GM18870 (cell line): ENCODE data around the gene SNX4.
"Not testable (repeated sequence)": the region's sequence is repeated elsewhere in the genome, so short reads cannot be mapped to it uniquely, and the experiment has no call there.

Source experiments
- ATAC-seq: cut with Tn5 transposase; IDR thresholded peaks from one replicate; pipeline ENCODE4 v1.9.1; 2021; ENCODE audit warnings: moderate library complexity; ENCODE audit not compliant: unreplicated experiment

The SNX4 gene

DNA sequence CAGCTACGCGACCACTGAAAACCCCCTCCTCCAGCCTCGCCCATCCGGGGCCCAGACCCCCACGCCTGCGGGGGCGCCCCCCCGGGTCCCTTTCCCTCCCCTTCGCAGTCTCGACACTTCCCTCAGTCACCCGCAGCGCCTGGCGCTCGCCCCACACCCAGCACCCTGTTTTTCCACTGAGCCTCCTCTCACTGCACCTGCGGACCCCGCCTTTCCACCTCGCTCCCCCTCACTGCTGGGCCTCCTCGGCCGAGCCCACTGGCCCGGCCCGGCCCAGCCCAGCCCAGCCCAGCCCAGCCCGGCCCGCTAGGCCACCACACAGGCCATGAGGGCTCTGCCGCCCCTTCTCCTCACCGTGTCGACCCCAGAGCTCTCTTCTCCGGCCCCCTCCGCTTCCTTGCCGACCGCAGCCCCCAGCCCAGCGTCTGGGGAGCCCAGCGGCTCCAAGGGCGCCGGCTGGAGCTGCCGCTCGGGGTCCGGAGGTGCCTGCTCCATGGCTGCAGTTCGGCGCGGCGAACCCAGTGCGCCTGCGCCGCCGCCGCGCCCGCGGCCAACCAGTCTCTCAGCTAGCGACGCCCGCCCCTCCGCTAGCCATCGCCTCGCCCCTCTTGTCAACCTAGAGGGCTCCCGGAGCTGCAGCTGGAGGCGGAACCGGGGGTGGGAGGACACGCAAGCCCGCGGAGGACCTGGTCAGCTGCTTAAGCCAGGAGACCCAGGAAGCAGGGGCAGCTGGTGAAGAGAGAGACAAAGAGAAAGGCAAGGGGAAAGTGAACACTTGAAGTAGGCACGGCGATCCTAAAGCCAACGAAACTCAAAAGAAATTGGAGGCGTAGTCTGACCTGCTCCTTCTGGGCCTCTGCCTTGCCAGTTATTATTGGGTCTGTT lies at the start of gene SNX4:
Gene SNX4, minus strand, starts transcription at position 525 of the 885 bp plus-strand sequence. Its CDS starts 30 bp downstream, at position 495.
- no peak for ATAC-seq

DNA sequence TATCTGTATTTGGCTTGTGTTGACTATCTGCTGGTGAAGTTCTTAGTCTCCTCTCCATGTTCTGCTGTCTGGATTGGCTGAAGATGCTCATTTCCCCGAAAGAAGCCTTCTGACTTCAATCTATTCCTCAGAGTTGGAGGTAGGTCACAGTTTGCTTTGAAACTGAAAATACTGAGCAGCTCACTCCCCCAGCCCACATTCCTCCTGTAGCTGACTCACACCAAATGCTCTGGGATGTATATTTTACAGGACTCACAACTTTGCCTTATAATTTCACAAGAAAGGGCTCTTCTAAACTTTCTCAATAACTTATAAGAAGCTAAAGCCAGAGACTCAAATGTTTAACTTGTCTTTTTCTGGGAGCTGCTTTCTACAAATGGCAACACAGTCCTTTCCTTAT lies 36.3 kb upstream of the SNX4 start:
- no peak for ATAC-seq

DNA sequence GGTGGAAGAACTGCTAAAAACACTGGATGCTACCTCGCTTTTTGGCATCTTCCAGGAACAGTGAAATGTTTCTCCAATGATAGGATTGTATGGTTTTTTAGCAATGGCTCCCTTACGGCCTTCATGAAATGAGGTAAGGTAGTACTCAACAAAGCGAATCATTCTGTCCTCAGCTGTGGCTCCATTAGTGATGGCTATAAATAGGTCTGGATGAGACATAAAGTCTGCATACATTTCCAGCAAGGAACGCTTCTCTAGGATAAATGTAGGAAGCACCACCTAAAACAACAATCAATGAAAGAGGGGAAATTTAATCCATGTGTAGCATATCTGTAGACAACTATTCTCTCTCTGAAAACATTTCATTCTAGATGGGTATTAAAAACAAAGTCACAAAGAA lies 32.4 kb upstream of the SNX4 start:
- no peak for ATAC-seq

DNA sequence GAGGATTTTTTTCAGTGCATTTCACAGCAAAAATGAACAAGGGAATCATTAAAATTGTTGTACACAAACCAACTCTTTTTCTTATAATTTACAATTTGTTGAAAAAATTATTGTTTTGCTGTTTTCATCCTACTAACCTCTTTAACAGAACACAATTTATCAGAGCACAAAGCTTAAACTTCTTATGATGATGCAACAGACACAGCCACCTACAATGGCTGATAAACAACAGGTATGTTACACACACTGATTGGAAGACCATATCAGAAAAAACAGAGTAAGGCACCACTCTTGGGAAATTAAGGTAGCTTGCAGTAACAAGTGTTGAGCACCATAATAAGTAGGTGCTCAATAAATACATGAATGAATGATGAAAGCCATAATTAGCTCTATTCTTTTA lies 8.9 kb upstream of the SNX4 start:
- ATAC-seq, result no peak

DNA sequence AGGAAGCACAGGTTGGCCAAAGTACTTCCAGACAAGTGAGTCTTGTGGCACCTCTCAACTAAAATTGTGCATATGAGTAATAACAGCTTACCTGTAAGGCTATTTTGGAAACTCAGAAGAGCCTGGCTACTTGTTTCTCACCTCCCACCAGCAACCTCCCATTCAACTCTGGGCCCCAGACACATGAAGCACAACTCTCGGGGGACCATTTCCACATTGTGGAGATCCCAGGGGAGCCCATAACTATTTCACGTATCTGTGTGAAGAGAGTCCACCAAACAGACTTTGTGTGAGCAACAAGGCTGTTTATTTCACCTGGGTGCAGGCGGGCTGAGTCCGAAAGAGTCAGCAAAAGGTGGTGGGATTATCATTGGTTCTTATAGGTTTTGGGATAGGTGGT lies 5.2 kb upstream of the SNX4 start:
- ATAC-seq, result no peak

DNA sequence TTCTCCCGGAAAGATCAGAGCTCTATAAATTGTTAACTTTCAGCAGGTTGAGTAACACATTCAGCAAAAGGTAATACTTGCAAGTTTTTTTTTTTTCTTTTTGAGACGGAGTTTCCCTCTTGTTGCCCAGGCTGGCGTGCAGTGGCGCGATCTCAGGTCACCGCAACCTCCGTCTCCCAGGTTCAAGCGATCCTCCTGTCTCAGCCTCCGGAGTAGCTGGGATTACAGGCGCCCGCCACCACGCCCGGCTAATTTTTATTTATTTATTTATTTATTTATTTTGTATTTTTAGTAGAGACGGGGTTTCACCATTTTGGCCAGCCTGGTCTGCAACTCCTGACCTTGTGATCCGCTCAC lies 539 bp upstream of the SNX4 start:
- not testable (repeated sequence) for ATAC-seq

DNA sequence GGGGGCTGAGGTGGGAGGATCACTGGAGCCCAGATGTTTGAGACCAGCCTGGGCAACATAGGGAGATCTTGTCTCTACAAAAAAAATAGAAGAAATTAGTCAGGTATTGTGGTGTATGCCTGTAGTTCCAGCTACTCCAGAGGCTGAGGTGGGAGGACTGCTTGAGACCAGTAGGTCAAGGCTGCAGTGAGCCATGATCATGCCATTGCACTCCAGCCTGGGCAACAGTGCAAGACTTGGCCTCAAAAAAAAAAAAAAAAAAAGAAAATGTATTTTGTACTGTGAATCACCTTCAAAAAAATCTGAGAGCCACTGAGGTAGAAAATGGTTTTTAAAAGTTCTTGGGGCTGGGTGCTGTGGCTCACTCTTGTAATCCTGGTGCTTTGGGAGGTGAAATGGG lies 4.6 kb downstream of the SNX4 start:
- no peak for ATAC-seq

DNA sequence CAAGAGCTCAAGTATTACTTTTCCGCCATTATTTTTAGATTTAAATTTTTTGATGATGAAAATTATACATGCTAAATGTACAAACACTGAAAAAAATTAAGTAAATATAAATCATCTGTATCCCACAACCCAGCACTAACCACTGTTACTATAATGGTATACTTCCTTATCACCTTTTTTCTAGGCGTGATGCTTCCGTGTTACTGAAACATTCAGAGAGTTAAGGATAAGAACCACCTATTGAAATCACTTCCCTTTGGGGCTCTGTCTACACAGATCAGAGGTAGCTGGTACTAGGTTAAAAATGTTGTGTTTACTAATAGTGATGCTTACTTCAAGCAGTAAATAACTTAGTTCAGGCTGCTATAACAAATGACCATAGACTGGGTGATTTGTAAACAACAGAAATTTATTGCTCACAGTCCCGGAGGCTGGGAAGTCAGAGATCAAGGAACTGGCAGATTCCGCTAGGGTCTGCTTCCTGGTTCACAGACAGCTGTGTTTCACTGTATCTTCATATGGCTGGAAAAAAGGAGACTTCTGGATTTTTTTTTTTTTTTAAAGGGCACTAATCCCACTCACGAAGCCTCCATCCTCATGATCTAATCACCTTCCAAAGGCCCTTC lies 6.4 kb downstream of the SNX4 start:
- ATAC-seq, result no peak

DNA sequence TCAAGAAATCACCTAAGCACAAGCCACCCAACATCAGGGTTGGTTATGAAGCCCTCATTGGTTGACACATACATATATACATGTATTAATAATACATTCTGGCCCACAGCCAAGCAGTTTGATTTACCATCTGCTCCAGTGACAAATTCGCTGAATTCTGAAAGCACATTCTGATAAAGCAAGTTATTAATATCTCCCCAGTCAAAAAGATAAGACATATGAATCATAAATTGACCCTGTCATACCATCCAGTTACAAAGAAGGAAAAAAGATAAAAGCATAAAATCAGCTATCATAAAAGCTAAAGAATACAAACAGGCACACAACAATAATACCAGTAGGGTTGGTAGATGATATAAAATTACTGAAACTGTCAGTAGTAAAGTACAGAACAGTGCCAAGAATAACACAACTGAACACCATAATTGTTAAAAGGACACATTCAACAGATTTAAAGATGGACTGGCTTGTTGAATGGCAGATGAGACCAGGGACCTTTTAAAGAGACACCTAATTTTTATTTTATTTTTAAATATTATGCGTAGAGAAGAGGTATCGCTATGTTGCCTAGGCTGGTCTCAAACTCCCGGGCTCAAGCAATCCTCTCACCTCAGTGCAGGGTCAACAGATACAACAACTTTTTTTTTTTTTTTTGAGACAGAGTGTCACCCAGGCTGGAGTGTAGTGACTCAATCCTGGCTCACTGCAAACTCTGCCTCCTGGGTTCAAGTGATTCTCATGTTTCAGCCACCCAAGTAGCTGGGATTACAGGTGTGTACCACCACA lies 7.7 kb downstream of the SNX4 start:
- no peak for ATAC-seq

DNA sequence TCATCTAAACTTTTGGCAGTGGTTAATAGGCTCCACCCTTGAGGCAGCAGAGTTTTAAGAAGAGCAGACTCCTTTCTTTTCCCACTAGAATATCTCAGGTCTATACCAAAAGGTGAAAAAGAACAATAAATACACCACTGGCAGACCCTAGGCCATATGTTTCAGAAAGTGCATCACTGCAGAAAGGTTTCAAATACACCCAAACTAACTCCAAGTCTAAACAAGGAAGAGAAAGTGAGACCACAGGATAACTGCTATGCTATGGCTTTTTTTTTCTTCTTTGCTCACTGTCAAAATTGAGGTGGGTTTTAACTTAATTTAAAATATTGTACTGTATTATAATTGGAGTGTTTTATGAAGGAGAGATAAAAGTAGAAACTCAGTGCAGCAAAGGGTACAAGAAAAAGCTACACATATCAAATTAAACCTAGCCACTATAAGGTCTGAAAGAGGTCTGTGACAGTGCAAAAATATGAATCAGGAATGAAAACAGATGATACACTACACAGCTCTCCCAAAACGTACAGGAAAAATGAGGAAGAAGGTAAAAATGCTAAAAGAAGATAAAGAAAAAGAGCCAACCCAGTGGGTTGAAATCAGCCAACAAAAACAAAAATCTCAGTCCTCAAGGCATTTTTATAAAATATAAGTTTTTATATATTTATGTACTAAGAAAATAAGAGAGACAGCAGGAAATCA lies 8.4 kb downstream of the SNX4 start:
- no peak for ATAC-seq

DNA sequence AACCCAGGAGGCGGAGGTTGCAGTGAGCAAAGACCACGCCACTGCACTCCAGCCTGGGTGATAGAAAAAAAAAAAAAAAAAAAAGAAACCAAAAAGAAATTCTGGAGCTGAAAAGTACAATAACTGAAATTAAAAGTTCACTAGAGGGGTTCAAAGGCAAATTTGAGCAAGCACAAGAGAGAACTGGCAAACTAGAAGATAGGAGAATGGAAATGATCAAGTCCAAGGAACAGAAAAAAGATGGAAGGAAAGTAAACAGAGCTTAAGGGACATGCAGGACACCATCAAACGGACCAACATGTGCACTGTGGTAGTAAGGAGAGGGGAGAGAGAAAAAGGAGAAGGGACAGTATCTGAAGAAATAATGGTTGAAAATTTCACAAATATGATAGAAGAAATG lies 12.9 kb downstream of the SNX4 start:
- ATAC-seq, result no peak

DNA sequence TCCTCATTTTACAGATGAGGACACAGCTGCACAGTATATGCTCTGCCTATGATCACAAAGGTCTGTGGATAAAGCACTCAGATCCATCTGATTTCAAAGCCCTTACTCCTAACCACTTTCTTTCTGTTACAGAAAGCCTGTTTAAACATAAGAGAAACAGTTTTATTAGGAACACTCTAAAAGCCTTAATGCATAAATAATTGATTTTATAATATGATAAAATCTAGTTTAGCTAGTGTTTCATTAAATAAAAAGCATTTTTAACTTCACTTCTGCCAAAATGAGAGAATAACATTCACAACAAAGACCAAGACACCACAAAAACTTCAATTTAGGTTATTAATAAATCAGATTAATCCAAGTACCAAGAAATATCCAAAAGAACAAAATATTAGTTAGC lies 21.4 kb downstream of the SNX4 start:
- no peak for ATAC-seq

DNA sequence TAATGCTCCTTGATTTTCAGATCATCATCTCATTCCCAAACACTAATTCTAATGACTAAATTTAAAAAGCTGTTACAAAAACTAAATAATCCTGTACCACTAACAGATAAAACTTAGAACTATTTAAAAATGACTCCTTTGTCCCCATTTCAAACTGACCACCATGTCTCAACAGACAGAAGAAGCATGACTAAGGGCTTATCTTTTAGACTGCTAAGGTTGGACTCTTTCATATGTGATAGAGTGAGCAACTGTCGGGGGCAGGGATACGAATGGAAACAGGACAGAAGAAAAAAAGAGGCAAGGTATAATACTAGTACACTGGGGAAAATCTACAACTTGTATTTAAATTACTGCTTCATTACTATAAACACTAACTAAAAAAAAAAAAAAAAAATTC lies 23.3 kb downstream of the SNX4 start:
- no peak for ATAC-seq

DNA sequence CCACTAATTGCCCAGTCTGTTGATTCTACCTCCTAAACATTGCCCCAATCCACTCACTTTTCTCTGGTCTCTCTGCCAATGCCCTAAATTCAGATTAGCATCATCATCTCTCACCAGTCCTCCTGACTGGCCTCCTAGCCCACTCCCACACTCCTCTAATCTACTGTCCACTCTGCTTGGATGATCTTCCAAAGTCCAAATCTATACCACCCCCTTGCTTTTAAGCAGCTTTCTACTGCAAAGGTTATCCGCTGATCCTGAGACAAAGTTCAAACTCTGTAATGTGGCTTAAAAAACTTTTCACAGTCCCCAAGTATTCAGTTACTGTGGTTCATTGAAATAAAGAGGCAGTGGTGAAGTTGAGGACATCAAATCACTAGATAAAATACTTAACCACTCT lies 37.6 kb downstream of the SNX4 start:
- ATAC-seq, result no peak

DNA sequence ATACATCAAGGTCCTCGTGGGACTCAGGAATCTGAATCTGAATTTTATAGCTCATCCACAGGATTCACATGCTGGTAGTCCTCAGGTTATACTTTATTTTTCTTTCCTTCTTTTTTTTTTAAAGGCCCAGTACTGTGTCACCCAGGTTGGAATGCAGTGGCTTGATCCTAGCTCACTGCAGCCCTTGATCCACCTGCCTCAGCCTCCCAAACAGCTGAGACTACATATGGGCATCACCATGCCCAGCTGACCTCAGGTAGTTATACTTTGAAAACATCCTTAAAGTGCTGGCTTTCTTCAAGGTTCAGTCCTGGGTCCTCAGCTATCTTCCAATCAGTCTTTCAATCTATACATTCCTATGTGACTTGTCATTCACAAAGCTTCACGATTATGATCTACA lies 38.2 kb downstream of the SNX4 start:
- no peak for ATAC-seq

DNA sequence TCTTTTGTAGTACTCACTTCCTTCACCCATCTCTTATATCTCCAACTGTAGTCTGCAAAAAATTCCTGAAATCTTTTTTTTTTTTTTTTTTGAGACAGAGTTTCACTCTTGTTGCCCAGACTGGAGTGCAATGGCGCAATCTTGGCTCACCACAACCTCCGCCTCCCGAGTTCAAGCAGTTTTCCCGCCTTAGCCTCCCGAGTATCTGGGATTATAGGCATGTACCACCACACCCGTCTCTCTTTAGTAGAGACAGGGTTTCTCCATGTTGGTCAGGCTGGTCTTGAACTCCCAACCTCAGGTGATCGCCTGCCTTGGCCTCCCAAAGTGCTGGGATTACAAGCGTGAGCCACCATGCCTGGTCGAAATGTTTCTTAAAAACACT lies 38.6 kb downstream of the SNX4 start:
- ATAC-seq, result not testable (repeated sequence)

DNA sequence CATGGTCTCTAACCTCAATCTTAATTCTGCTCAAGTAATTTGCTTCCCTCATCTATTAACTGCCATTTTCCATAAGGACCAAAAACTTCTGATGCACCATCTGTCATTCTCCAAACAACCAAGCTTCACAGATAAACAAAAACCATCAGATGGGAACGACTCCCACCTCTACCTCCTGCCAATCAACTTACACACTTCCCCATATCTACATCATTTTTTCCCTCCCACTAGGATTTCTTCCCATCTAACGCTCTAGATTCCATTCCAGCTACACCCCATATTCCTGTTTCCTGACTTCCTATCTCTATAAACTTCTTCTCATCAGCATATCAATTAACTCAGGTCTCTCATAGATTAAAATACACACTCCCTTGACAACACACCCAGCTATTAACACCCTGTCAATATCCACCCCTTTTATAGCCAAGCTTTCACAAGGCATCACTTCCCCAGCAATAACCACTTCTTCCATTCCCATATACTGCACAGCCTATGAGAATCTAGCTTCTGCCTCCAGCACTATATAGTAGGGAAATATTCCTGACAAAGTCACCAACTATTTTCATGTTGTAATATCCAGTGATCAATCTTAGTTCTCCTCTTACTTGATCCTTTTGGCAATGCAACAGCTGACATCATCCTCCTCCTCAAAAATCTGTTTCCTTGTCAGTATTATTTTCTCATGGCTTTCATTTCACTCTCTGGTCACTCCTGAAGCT lies 39.2 kb downstream of the SNX4 start:
- ATAC-seq, result no peak

DNA sequence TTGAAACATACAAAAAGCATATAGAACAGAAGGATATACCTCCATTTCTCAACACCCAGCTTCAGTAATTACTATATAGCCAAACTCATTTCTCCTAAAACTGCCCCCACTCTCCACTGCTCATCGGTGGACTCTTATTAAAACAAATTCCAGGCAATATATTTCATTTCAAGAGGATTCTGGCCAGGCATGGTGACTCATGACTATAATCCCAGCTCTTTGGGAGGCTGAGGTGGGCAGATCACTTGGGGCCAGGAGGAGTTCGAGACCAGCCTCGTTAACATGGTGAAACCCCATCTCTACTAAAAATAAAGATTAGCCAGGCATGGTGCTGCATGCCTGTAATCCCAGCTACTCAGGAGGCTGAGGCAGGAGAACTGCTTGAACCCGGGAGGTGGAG lies 40.9 kb downstream of the SNX4 start:
- no peak for ATAC-seq

DNA sequence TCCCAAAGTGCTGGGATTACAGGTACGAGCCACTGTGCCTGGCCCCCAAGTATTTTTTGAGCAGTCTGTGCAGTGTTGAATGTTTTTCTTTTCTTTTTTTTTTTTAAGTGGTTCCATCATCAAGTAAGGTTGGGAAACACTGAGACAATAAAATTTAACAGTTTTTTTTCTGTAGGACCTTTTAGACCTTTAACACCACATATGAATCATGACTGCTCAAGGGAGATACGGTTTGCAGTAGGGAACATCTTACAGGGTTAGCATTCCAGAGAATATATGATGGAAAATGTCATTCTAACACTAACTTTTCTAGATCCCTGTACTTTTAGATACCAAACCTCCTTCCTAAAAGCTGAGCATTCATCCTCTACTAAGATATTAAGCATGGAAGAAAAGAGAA lies 41.7 kb downstream of the SNX4 start:
- ATAC-seq, result no peak

DNA sequence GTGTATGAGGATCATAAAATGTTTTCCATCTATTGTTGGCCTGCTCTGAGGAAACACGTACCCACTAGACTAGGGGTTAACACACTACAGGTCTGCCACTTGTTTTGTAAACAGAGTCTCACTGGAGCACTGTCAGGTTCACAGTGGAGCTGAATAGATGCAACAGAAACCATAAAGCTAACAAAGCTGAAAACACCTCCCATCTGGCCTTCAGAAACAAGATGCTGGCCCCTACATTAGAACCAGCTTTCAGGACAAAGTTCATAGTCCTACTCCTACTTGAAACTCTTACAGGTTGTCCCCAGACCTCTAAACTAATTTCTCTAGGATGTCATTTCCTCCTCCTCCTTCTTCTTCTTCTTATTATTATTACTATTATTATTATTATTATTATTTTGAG lies 42.3 kb downstream of the SNX4 start:
- no peak for ATAC-seq

DNA sequence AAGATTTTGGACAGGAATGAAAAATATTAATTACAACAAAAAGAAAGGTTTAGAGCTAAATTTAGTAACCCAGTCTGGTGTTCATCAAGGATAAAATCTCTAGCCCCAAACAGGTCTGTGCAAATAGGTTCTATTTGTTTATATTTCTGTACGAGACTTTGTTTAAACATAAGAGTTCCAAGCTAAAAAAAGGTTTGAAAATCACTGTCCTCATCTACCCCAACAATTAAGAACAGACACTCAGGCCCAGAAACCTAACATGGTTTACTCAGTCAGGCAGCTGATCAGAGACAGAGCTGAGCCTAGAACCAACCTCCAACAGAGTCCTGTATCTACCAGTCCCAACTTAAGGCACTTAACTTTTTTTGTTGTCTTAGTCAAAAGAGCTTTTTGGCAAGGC lies 49.3 kb downstream of the SNX4 start:
- ATAC-seq, result no peak
